Activated naive CD8-positive, alpha-beta T cell treated with anti-CD3 and anti-CD28 coated beads, Interleukin-2, amount 10 ng/mL, durations not matched to agents 7 days and 5 days (primary cell): ENCODE data around the gene IFNGR1. TPM values are rescaled to one million over a fixed set of nuclear protein-coding genes. Genes with fewer than 3 reads are reported as not detected.
"Not testable (repeated sequence)": the region's sequence is repeated elsewhere in the genome, so short reads cannot be mapped to it uniquely, and the experiment has no call there.

Experiments used
- ATAC-seq: fragments of 150-1000 bp; cut with Tn5 transposase; one replicate; pipeline ENCODE4 v1.10.0; 2021; ENCODE audit warnings: low read depth, moderate library complexity
- POLR2A ChIA-PET: fragments of 350-600 bp; sonication (Branson Sonifier 250); formaldehyde crosslinking; loops from one replicate; lab custom pipeline; 2021; ENCODE audit warnings: antibody characterized with exemption; lab: Charles Lee
- DNase-seq: peaks from one replicate; pipeline ENCODE4 v3.0.0; 2021
- H3K27ac Mint-ChIP-seq: one replicate; pipeline ENCODE4 v1.8.0; 2022; ENCODE audit warnings: mild to moderate bottlenecking, mixed read lengths
- H3K27me3 Mint-ChIP-seq: one replicate; pipeline ENCODE4 v1.8.0; 2022; ENCODE audit warnings: mild to moderate bottlenecking, moderate library complexity, mixed read lengths
- H3K36me3 Mint-ChIP-seq: one replicate; pipeline ENCODE4 v1.8.0; 2021; ENCODE audit warnings: mild to moderate bottlenecking, mixed read lengths
- H3K4me1 Mint-ChIP-seq: one replicate; pipeline ENCODE4 v1.8.0; 2021; ENCODE audit warnings: mixed read lengths
- H3K4me3 Mint-ChIP-seq: one replicate; pipeline ENCODE4 v1.8.0; 2022; ENCODE audit warnings: mild to moderate bottlenecking, moderate library complexity, mixed read lengths
- H3K9me3 Mint-ChIP-seq: one replicate; pipeline ENCODE4 v1.8.0; 2021; ENCODE audit warnings: mixed read lengths
- total RNA-seq, 2 experiments: library from RNA; stranded (reverse); gene quantifications; one replicate each; pipeline ENCODE4 v1.2.3, GENCODE V29; 2021

IFNGR1 gene
- total RNA-seq, 2 experiments from 2014 or later: 29.1 to 29.8 TPM

DNA sequence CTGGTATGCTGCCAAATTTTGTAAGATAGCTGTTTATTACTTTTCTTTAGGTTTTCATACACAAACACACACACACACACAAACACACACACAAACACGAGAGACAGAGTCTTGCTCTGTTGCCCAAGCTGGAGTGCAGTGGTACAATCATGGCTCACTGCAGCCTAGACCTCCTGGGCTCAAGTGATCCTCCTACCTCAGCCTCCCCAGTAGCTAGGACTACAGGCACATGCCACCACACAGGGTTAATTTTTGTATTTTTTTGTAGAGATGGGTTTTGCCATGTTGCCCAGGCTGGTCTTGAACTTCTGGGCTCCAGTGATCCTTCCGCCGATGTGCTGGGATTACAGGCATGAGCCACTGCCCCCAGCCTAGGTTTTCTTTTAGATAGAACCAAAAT lies 3.6 kb downstream of the IFNGR1 start:
- Mint-ChIP-seq H3K4me1 (peaks cover 30% of the 10 kb centered on the region), H3K9me3 (peaks cover 12% of the 10 kb centered on the region), H3K36me3 (peaks cover 36% of the 10 kb centered on the region)
- not testable (repeated sequence) for H3K4me3 Mint-ChIP-seq, DNase-seq, H3K27ac Mint-ChIP-seq, H3K27me3 Mint-ChIP-seq, ATAC-seq
- POLR2A ChIA-PET: interaction anchor here (0.7 kb wide), 1 partner anchor 8 kb away, joined by 3 read pairs; no protein-coding TSS in a partner anchor

DNA sequence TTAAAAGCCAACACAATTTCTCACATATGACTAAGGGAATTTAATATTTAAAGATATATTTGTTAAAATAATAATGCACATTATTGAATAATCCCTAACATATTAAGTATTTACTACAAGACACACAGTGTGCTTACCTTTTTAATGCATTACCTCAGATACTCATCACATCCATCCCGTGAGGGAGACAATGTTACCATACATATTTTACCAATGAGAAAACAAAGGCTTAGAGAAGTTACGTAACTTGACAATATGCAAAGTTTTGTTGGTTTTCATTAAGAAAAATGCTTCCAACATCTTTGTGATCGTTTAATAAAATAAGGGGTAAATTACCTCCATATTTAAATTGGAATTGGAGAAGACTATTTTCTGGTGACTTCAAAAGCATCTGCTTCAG lies 4.3 kb downstream of the IFNGR1 start:
- H3K4me1 Mint-ChIP-seq: peaks cover 27% of the 10 kb centered on the region
- no peak for ATAC-seq

DNA sequence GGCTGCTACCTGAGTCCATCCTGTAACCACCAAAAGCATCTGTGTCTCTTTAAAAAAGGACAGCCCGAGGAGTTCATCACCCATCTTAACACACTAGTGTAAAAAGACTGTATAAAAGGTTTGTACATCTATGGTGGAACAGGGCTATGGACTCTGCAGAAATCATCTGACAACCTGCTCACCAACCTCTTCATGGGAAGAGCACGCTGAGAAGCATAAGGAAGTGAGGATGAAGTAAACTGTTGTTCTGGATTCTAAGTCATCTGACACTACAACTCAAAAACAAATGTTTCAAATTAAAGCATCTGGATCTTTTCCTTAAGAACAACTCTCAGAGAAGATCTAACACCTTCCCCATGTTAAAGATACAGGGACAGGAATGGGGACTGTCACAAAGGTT lies 5.4 kb downstream of the IFNGR1 start:
- Mint-ChIP-seq H3K9me3 (peaks cover 20% of the 10 kb centered on the region), H3K4me3 (no peak overlapping the region), H3K27me3 (no peaks in the 10 kb centered on the region), H3K36me3 (peaks cover 50% of the 10 kb centered on the region), H3K4me1 (peaks cover 22% of the 10 kb centered on the region), H3K27ac (no peak overlapping the region)
- POLR2A ChIA-PET: no interaction called here
- no peak for ATAC-seq
- no peak for DNase-seq

More for the DNA sequence above, 4.3 kb downstream of the IFNGR1 start:
- no peak overlapping the region for H3K27ac Mint-ChIP-seq
- no peaks in the 10 kb centered on the region for H3K27me3 Mint-ChIP-seq
- H3K4me3 Mint-ChIP-seq: no peak overlapping the region
- peaks cover 40% of the 10 kb centered on the region for H3K36me3 Mint-ChIP-seq
- peaks cover 12% of the 10 kb centered on the region for H3K9me3 Mint-ChIP-seq
- POLR2A ChIA-PET: no interaction called here
- DNase-seq: no peak

DNA sequence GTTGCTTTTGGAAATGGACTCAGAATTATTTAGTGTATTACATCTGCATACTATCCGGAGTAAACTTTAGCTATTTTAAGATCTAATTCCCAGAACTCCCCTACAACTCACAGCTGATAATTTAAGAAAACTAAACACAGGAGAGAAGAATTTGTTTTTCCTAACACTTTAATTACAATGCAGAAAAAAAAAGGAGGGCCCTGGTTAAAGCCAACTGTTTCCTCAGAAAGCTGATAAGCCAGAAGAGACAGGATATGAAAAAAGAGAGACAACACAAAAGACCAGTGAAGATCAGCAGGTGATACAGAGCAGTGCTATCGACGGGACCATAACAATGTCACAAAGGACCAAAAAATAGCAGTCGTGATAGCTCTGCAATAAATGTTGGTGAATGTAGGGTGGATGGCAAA lies 5.8 kb downstream of the IFNGR1 start:
- Mint-ChIP-seq H3K4me3 (no peak overlapping the region), H3K9me3 (peaks cover 20% of the 10 kb centered on the region), H3K27me3 (no peaks in the 10 kb centered on the region), H3K4me1 (peaks cover 22% of the 10 kb centered on the region), H3K27ac (no peak overlapping the region), H3K36me3 (peaks cover 52% of the 10 kb centered on the region)
- POLR2A ChIA-PET: no interaction called here
- no peak for ATAC-seq
- DNase-seq: no peak

DNA sequence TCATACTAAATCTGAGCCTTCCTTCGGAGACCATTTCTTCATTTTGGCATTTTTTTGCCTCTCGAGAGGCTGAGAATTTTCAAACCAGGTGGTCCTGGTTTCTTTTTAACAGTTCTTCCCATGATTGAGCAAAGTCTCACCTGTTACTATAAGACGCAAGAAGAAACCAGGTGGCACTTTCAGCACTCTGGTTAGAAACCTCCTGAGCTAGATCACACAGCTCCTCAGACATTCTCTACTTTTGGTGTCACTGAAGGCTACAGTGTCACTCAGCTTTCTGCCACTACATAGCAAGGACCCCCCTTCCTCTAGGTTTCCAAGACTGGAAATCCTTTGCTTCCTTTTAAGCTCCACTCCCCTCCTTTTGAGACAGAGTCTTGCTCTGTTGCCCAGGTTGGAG lies 7.3 kb downstream of the IFNGR1 start:
- Mint-ChIP-seq H3K4me1 (peaks cover 12% of the 10 kb centered on the region), H3K36me3 (peaks cover 60% of the 10 kb centered on the region)

DNA sequence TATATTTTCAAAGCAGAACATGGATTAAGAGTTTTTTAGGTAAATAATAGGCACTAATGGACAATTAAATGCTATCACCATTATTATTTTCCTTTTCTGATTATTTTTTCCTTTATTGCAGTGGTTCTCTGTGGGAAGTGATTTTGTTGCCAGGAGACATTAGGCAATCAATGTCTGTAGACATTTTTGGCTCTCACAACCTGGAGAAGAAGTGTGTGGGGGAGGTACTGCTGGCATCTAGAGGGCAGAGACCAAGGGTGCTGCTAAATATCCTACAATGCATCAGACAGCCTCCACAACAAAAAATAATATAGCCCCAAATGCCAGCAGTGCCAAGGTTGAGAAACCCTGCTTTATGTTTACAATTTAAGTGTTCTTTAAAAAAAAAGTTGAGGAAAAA lies 8.3 kb downstream of the IFNGR1 start:
- ATAC-seq (no peak), DNase-seq (no peak)
- POLR2A ChIA-PET: no interaction called here
- Mint-ChIP-seq H3K9me3 (peaks cover 27% of the 10 kb centered on the region), H3K27me3 (no peaks in the 10 kb centered on the region), H3K36me3 (peaks cover 64% of the 10 kb centered on the region), H3K4me3 (no peak overlapping the region), H3K4me1 (peaks cover 7% of the 10 kb centered on the region), H3K27ac (no peak overlapping the region)

More for the DNA sequence above, 7.3 kb downstream of the IFNGR1 start:
- H3K4me3 Mint-ChIP-seq: no peak overlapping the region
- DNase-seq (no peak), ATAC-seq (no peak)
- H3K27me3 Mint-ChIP-seq: no peaks in the 10 kb centered on the region
- no peak overlapping the region for H3K27ac Mint-ChIP-seq
- POLR2A ChIA-PET: no interaction called here
- peaks cover 27% of the 10 kb centered on the region for H3K9me3 Mint-ChIP-seq

DNA sequence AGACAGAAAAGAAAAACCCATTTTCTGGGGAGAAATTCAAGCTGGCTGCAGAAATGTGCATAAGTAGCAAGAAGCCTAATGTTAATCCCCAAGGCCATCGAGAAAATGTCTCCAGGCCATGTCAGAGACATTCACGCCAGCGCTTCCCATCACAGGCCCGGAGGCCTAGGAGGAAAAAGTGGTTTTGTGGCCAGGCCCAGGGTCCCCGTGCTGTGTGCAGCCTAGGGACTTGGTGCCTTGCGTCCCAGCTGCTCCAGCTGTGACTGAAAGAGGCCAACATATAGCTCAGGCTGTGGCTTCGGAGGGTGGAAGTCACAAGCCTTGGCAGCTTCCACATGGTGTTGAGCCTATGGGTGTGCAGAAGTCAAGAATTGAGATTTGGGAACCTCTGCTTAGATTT lies 10.9 kb downstream of the IFNGR1 start:
- POLR2A ChIA-PET: no interaction called here
- Mint-ChIP-seq H3K9me3 (peaks cover 20% of the 10 kb centered on the region), H3K27ac (no peak overlapping the region), H3K4me3 (no peak overlapping the region), H3K4me1 (peaks cover 8% of the 10 kb centered on the region), H3K36me3 (peaks cover 66% of the 10 kb centered on the region), H3K27me3 (no peaks in the 10 kb centered on the region)
- no peak for DNase-seq
- ATAC-seq: no peak

DNA sequence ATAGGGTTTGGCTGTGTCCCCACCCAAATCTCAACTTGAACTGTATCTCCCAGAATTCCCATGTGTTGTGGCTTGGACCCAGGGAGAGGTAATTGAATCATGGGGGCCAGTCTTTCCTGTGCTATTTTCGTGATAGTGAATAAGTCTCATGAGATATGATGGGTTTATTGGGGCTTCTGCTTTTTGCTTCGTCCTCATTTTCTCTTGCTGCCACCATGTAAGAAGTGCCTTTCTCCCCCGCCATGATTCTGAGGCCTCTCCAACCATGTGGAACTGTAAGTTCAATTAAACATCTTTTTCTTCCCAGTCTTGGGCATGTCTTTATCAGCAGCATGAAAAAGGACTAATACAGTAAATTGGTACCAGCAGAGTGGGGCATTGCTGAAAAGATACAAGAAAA lies 11.7 kb downstream of the IFNGR1 start:
- POLR2A ChIA-PET, ATAC-seq, H3K27me3 Mint-ChIP-seq, DNase-seq, H3K4me1 Mint-ChIP-seq, H3K4me3 Mint-ChIP-seq, H3K27ac Mint-ChIP-seq: not testable (repeated sequence)
- H3K36me3 Mint-ChIP-seq: peaks cover 62% of the 10 kb centered on the region
- peaks cover 17% of the 10 kb centered on the region for H3K9me3 Mint-ChIP-seq

DNA sequence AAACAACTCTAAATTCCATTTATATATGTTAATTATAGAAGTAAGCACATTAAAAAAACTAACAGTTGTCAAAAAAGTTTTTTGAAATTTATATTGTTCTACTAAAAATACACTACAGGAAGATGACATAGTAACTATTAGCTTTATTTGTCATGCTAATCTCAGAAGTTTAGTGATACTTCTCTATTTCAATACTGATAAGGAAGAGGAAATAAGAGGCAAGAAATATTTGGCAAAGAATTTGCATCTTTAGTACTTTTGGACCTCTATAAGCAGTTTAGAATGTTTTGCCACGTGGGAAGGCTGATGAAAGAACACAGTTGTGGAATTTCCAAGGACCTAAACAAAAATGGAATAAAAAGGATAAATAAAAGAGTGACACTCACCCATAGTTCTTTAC lies 12.6 kb downstream of the IFNGR1 start:
- Mint-ChIP-seq H3K27ac (no peak overlapping the region), H3K4me1 (peaks cover 4% of the 10 kb centered on the region), H3K36me3 (peaks cover 53% of the 10 kb centered on the region), H3K4me3 (no peak overlapping the region), H3K27me3 (no peaks in the 10 kb centered on the region), H3K9me3 (peaks cover 16% of the 10 kb centered on the region)
- POLR2A ChIA-PET: no interaction called here
- ATAC-seq: no peak
- no peak for DNase-seq

DNA sequence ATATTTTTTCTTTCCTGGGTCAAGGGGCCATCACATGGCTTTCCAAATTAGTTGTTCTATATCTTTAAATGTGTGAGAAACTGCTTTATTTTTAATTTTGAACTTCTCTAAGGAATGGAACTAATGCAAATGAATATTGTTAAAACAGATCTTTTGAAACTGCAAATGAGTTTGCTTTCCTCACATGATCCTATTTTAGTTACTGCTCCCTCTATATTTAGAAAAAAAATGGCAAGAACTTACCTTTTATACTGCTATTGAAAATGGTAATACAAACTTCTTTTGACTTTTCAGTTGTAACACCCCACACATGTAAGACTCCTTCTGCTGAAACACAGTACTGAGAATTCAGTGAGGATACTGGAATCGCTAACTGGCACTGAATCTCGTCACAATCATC lies 15.9 kb downstream of the IFNGR1 start:
- H3K36me3 Mint-ChIP-seq: peaks cover 41% of the 10 kb centered on the region
- no peak overlapping the region for H3K27ac Mint-ChIP-seq
- peaks cover 7% of the 10 kb centered on the region for H3K9me3 Mint-ChIP-seq
- POLR2A ChIA-PET: interaction anchor here (0.7 kb wide), 1 partner anchor 38 kb away, joined by 3 read pairs; no protein-coding TSS in a partner anchor
- DNase-seq (no peak), ATAC-seq (no peak)
- H3K4me3 Mint-ChIP-seq: no peak overlapping the region
- no peaks in the 10 kb centered on the region for H3K27me3 Mint-ChIP-seq
- H3K4me1 Mint-ChIP-seq: peaks cover 4% of the 10 kb centered on the region

DNA sequence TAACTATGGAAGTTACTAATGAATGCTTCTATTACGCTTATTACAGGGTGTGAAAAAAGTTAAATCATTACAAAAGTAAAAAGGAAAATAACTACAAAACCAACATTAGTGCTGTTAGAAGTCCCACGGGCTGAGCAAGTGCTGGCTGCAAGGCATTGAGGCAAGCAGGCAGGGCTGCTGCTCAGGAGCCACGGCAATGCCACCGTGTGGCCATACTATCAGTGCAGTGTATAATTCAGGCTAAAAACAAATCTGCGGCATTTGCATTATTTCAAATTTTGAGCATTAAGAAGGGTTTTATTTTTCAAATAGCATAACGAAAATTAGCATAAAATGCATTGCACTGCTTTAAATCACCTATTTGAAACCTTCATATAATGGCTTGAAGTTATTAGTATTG lies 17.1 kb downstream of the IFNGR1 start:
- no peak overlapping the region for H3K4me3 Mint-ChIP-seq
- H3K27me3 Mint-ChIP-seq: no peaks in the 10 kb centered on the region
- peaks cover 4% of the 10 kb centered on the region for H3K4me1 Mint-ChIP-seq
- DNase-seq (no peak), ATAC-seq (no peak)
- H3K9me3 Mint-ChIP-seq: peaks cover 3% of the 10 kb centered on the region
- H3K27ac Mint-ChIP-seq: no peak overlapping the region
- peaks cover 39% of the 10 kb centered on the region for H3K36me3 Mint-ChIP-seq
- POLR2A ChIA-PET: no interaction called here

DNA sequence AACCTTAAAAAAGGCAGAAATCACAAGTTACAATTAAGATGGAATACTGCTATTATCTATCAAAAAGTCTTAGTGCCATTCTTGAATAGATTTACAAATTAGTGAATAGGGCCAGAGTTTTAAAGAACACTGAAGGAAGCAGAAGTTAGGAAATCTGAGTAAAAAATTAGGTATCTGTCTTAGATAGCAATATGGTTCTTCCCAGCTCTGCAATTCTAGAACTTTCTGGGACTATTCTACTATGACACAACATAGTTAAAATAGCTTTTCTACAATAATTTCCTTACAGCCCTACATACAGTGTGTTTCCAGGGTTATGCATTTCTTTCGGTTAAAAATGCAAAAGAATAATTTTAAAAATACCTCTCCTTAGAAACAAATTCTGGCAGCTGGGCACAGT lies 18.2 kb downstream of the IFNGR1 start:
- DNase-seq: no peak

DNA sequence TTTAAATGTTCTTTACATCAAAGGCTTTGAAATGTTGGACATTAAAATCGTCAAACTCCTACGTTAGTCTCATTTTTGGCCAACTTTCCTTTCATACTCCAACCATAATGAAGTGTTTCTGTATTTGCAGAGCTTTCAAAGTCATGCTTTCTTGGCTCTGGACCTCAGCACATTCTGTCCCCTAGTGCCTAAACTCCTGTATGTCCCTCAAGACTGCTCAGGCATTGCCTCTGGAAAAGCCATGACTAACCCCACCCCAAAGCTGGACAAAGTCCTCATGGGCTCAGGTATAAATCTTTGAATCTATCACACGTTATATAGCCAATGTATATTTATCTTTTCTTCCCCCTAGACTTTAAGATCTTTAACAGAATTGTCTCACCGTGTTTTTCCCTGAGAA lies 18.9 kb downstream of the IFNGR1 start:
- POLR2A ChIA-PET: no interaction called here
- Mint-ChIP-seq H3K4me3 (no peak overlapping the region), H3K36me3 (peaks cover 31% of the 10 kb centered on the region), H3K27me3 (no peaks in the 10 kb centered on the region), H3K27ac (no peak overlapping the region), H3K4me1 (peaks cover 2% of the 10 kb centered on the region), H3K9me3 (peaks cover 3% of the 10 kb centered on the region)
- ATAC-seq (no peak), DNase-seq (no peak)

More for the DNA sequence above, 18.2 kb downstream of the IFNGR1 start:
- H3K36me3 Mint-ChIP-seq: peaks cover 36% of the 10 kb centered on the region
- peaks cover 3% of the 10 kb centered on the region for H3K9me3 Mint-ChIP-seq
- H3K27me3 Mint-ChIP-seq: no peaks in the 10 kb centered on the region
- H3K4me3 Mint-ChIP-seq: no peak overlapping the region
- H3K4me1 Mint-ChIP-seq: peaks cover 5% of the 10 kb centered on the region
- H3K27ac Mint-ChIP-seq: no peak overlapping the region
- no peak for ATAC-seq
- POLR2A ChIA-PET: no interaction called here

DNA sequence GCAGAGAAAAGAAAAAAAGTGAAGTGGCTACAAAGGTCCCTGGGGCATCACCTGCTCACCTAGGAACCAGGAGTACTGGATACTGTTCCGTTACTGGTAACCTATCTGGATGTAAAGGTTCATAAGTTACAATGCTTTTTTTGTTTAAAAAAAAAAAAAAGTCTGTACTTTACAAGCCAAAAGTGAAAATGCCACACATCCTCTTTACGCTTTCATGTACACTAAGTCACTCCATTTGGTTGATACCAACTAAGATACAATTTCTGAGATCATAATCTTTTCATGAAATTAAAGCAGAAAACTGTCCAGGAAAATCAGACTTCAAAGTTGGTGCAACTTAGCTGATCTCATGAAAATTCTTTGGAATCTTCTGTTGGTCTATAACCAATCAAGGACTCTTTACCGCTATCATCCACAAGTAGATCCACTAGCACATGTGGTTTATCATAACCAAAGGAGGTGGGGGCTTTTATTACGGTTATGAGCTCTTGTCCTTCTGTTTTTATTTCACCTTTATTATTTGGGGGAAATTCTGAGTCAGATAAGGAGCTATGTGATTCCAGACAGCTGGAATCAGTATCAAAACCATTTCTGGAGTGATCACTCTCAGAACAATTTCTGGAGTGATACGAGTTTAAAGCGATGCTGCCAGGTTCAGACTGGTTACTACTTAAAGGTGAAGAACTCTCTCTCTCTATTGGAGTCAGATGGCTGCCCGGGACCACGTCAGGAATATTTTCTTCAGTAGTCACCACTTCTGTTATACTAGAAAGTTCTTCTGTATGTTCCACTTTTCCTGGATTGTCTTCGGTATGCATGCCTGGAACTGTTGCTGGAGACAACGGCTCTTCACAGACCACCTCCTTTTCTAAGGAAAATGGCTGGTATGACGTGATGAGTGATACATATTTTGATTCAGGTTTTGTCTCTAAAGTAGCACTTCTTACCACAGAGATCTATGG lies 21.2 kb downstream of the IFNGR1 start:
- Mint-ChIP-seq H3K4me1 (peaks cover 1% of the 10 kb centered on the region), H3K9me3 (peaks cover 5% of the 10 kb centered on the region), H3K4me3 (no peak overlapping the region), H3K27me3 (no peaks in the 10 kb centered on the region), H3K36me3 (peaks cover 21% of the 10 kb centered on the region), H3K27ac (no peak overlapping the region)
- no peak for DNase-seq
- POLR2A ChIA-PET: no interaction called here
- no peak for ATAC-seq
